NT2/D1 (cell line): ENCODE data around the gene DNAI2.

ENCODE experiments used
- YY1 ChIP-seq: IDR thresholded peaks from 2 replicates; pipeline ENCODE4 v1.6.1; 2011; ENCODE audit not compliant: insufficient read length, insufficient read depth
- ZNF274 ChIP-seq: IDR thresholded peaks from 2 replicates; pipeline ENCODE4 v1.6.1; 2011; ENCODE audit warnings: mild to moderate bottlenecking, low read depth, low read length

GRCh38 chr17:74334393-74335039 is 60.5 kb downstream of the DNAI2 start:
- no peak for TF ChIP-seq ZNF274
- no peak for TF ChIP-seq YY1
